ENCODE results near the gene MAVS.

Gene MAVS

DNA sequence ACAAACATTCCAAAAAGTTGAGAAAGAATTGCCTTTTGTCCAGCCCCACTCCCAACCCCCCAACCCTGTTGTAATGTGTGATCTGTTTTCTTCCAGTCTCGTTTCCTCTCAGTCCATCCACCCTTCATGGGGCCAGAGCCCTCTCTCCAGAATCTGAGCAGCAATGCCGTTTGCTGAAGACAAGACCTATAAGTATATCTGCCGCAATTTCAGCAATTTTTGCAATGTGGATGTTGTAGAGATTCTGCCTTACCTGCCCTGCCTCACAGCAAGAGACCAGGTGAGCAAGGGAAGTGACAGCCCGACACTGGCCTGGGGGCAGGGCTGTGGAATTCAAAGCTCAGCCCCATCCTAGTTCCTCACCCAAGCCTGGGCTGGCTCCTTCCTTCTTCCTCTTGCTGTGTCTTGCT, 7.8 kb downstream of the MAVS start:
- H3K27me3 Mint-ChIP-seq (ENCODE audit: low read depth): no peaks in the 10 kb centered on the region
- peaks cover 17% of the 10 kb centered on the region for H3K4me1 Mint-ChIP-seq (ENCODE audit: low read depth)
- H3K4me3 Mint-ChIP-seq: no peak overlapping the region
- H3K36me3 Mint-ChIP-seq (ENCODE audit: low read depth): peaks cover 18% of the 10 kb centered on the region
- H3K9me3 Mint-ChIP-seq: no peaks in the 10 kb centered on the region
- no peak overlapping the region for H3K27ac Mint-ChIP-seq

DNA sequence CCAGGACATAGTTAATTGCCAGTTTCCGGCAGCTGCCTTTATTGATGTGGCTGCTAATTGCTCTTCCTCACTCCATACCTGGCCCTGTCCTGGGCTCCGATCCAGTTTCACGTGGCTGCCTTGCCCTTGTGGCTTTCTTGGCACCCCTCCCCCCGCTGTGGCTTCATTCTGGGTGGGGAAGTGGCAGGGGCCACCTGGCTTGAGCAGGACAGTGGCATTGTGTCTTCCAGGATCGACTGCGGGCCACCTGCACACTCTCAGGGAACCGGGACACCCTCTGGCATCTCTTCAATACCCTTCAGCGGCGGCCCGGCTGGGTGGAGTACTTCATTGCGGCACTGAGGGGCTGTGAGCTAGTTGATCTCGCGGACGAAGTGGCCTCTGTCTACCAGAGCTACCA, 10.8 kb downstream of the MAVS start:
- no peak overlapping the region for H3K27ac Mint-ChIP-seq
- H3K4me3 Mint-ChIP-seq: no peak overlapping the region
- H3K27me3 Mint-ChIP-seq (ENCODE audit: low read depth): no peaks in the 10 kb centered on the region
- H3K4me1 Mint-ChIP-seq (ENCODE audit: low read depth): peaks cover 15% of the 10 kb centered on the region
- peaks cover 1% of the 10 kb centered on the region for H3K9me3 Mint-ChIP-seq
- peaks cover 33% of the 10 kb centered on the region for H3K36me3 Mint-ChIP-seq (ENCODE audit: low read depth)

- H3K27me3 Mint-ChIP-seq (ENCODE audit: low read depth): no peaks in the 10 kb centered on the region
- H3K9me3 Mint-ChIP-seq: peaks cover 4% of the 10 kb centered on the region
- peaks cover 46% of the 10 kb centered on the region for H3K36me3 Mint-ChIP-seq (ENCODE audit: low read depth)
- H3K27ac Mint-ChIP-seq: no peak overlapping the region
- H3K4me3 Mint-ChIP-seq: no peak overlapping the region
- peaks cover 15% of the 10 kb centered on the region for H3K4me1 Mint-ChIP-seq (ENCODE audit: low read depth)
Measured at GRCh38 chr20:3858689-3859088, 12.1 kb downstream of the MAVS start.

DNA sequence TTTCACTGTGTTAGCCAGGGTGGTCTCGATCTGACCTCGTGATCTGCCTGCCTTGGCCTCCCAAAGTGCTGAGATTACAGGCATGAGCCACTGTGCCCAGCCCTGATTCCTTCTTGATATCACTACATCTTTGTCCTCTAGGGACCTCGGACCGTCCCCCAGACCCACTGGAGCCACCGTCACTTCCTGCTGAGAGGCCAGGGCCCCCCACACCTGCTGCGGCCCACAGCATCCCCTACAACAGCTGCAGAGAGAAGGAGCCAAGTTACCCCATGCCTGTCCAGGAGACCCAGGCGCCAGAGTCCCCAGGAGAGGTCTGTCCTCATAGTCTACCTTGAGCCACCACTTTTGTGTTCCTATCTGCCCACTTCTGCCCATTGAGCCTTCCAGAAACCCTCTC, 14.6 kb downstream of the MAVS start:
- Mint-ChIP-seq H3K36me3 (ENCODE audit: low read depth) (peaks cover 53% of the 10 kb centered on the region), H3K4me1 (ENCODE audit: low read depth) (peaks cover 6% of the 10 kb centered on the region), H3K27ac (no peak overlapping the region), H3K27me3 (ENCODE audit: low read depth) (no peaks in the 10 kb centered on the region), H3K4me3 (no peak overlapping the region), H3K9me3 (peaks cover 4% of the 10 kb centered on the region)

GRCh38 chr20:3862333-3862732, 15.7 kb downstream of the MAVS start:
- H3K36me3 Mint-ChIP-seq (ENCODE audit: low read depth): peaks cover 50% of the 10 kb centered on the region
- no peaks in the 10 kb centered on the region for H3K27me3 Mint-ChIP-seq (ENCODE audit: low read depth)
- H3K27ac Mint-ChIP-seq: no peak overlapping the region
- H3K4me3 Mint-ChIP-seq: no peak overlapping the region
- H3K4me1 Mint-ChIP-seq (ENCODE audit: low read depth): peaks cover 5% of the 10 kb centered on the region
- H3K9me3 Mint-ChIP-seq: peaks cover 4% of the 10 kb centered on the region

DNA sequence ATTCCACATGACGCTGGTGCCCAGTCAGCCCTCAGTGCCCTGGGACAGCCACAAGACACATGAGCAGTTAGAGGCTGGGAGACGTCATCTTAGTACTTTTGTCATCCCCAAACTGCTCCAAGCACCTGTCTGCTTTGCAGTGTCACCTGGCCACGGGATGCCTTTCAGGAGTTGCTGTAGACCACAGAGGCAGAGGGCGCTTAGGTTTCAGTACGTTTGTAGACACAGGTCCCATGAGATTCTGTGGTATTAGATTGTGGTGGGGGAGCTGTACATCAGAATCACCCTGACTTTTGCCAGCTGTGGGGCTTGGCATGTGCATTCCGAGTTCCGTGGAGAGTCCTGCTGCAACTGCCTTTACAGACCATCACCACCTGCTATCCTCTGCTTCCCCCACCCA, 16.7 kb downstream of the MAVS start:
- H3K27ac Mint-ChIP-seq: no peak overlapping the region
- H3K4me1 Mint-ChIP-seq (ENCODE audit: low read depth): peaks cover 1% of the 10 kb centered on the region
- H3K4me3 Mint-ChIP-seq: no peak overlapping the region
- H3K9me3 Mint-ChIP-seq: peaks cover 4% of the 10 kb centered on the region
- no peaks in the 10 kb centered on the region for H3K27me3 Mint-ChIP-seq (ENCODE audit: low read depth)
- H3K36me3 Mint-ChIP-seq (ENCODE audit: low read depth): peaks cover 48% of the 10 kb centered on the region

- H3K9me3 Mint-ChIP-seq: peaks cover 4% of the 10 kb centered on the region
- H3K27me3 Mint-ChIP-seq (ENCODE audit: low read depth): no peaks in the 10 kb centered on the region
- H3K27ac Mint-ChIP-seq: no peak overlapping the region
- H3K4me3 Mint-ChIP-seq: no peak overlapping the region
- H3K4me1 Mint-ChIP-seq (ENCODE audit: low read depth): peaks cover 1% of the 10 kb centered on the region
- peaks cover 46% of the 10 kb centered on the region for H3K36me3 Mint-ChIP-seq (ENCODE audit: low read depth)
Measured at GRCh38 chr20:3864518-3864917, 17.9 kb downstream of the MAVS start.

DNA sequence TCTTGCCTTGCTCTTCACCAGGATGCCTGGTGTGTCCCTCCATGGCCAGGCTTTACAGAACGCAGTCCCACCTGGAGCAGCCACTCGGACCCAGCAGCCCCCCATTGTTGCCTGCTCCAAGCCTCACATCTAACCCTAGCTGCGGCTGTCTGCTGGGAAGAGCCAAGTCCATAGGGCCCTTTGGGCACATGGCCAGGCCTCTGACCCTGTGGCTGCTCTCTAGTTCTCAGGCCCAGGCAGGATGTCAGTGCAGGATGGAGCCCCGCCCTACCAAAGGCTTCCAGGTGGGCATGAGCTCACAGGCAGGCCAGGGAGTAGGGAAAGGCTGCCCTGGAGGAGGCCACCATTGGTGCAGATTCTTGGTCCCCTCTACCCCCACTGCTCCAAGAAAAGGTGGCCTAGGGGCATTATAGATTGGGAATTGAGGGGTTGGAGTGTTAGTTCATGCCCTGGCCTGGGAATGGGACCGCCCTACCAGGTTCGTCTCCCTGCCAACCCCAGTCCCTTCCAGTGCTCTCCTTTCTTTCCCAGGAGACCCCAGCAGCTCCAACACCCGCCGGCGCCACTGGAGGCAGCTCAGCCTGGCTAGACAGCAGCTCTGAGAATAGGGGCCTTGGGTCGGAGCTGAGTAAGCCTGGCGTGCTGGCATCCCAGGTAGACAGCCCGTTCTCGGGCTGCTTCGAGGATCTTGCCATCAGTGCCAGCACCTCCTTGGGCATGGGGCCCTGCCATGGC, 18.7 kb downstream of the MAVS start:
- Mint-ChIP-seq H3K4me3 (no peak overlapping the region), H3K36me3 (ENCODE audit: low read depth) (peaks cover 46% of the 10 kb centered on the region), H3K27me3 (ENCODE audit: low read depth) (no peaks in the 10 kb centered on the region), H3K4me1 (ENCODE audit: low read depth) (peaks cover 1% of the 10 kb centered on the region), H3K9me3 (peaks cover 4% of the 10 kb centered on the region), H3K27ac (no peak overlapping the region)

DNA sequence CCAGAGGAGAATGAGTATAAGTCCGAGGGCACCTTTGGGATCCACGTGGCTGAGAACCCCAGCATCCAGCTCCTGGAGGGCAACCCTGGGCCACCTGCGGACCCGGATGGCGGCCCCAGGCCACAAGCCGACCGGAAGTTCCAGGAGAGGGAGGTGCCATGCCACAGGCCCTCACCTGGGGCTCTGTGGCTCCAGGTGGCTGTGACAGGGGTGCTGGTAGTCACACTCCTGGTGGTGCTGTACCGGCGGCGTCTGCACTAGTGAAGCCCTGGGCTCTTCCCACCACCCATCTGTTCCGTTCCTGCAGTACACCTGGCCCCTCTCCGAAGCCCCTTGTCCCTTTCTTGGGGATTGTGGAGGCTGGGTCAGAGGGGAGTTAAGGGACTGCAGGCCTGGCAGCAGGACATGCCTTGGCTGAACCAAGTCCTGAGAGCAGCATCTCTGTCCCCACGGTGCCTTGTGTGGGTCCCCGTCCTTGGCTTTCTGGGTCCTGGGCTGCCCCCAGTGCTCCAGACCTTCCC, 19.3 kb downstream of the MAVS start:
- no peak overlapping the region for H3K27ac Mint-ChIP-seq
- H3K27me3 Mint-ChIP-seq (ENCODE audit: low read depth): no peaks in the 10 kb centered on the region
- H3K4me1 Mint-ChIP-seq (ENCODE audit: low read depth): peaks cover 1% of the 10 kb centered on the region
- peaks cover 48% of the 10 kb centered on the region for H3K36me3 Mint-ChIP-seq (ENCODE audit: low read depth)
- peaks cover 4% of the 10 kb centered on the region for H3K9me3 Mint-ChIP-seq
- H3K4me3 Mint-ChIP-seq: no peak overlapping the region

- Mint-ChIP-seq H3K27ac (no peak overlapping the region), H3K4me3 (no peak overlapping the region), H3K36me3 (ENCODE audit: low read depth) (peaks cover 45% of the 10 kb centered on the region)
Measured at GRCh38 chr20:3866464-3866863, 19.8 kb downstream of the MAVS start.

DNA sequence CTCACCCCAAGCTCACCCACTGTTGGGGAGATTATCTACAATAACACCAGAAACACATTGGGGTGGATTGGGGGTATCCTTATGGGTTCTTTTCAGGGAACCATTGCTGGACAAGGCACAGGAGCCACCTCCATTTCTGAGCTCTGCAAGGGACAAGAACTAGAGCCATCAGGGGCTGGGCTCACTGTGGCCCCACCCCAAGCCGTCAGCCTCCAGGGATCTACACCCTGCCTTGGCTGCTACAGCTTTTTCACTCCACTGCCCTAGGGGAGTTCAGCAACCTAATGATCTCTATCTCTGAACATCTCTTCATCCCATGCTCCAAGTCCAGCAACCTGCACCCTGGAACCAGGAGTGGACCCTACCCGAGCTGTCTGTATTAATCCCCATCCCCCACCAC, 21.2 kb downstream of the MAVS start:
- Mint-ChIP-seq H3K36me3 (ENCODE audit: low read depth) (peaks cover 34% of the 10 kb centered on the region), H3K4me3 (no peak overlapping the region), H3K9me3 (no peaks in the 10 kb centered on the region), H3K27ac (no peak overlapping the region), H3K27me3 (ENCODE audit: low read depth) (no peaks in the 10 kb centered on the region), H3K4me1 (ENCODE audit: low read depth) (peaks cover 1% of the 10 kb centered on the region)

More at GRCh38 chr20:3866464-3866863, 19.8 kb downstream of the MAVS start:
- peaks cover 4% of the 10 kb centered on the region for H3K9me3 Mint-ChIP-seq
- no peaks in the 10 kb centered on the region for H3K27me3 Mint-ChIP-seq (ENCODE audit: low read depth)
- peaks cover 1% of the 10 kb centered on the region for H3K4me1 Mint-ChIP-seq (ENCODE audit: low read depth)

DNA sequence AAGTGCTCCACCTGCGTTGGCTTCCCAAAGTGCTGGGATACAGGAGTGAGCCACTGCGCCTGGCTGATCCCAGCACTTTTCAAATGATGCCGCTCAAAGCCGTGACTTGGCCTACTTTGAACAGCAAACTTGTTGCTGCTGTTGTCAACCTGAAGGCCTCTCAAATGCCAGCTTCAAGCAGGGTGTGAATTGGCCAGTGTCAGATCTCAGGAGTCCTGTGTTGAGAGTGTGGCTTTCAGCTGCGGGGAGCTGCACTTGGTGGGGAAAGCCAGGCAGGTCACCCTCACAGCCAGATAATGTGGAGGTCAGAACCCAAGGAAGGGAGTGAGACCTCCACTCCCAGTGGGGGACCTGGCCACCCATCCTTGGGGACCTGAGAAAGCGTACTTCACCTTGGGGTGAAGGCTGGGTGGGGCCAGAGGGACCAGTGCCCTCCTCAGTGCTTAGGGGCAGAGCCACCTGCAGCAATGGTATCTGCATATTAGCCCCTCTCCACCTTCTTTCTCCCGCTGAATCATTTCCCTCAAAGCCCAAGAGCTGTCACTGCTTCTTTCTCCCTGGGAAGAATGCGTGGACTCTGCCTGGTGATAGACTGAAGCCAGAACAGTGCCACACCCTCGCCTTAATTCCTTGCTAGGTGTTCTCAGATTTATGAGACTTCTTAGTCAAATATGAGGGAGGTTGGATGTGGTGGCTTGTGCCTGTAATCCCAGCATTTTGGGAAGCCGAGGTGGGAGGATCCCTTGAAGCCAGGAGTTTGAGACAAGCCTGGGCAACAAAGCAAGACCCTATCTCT, 23.4 kb downstream of the MAVS start:
- Mint-ChIP-seq H3K36me3 (ENCODE audit: low read depth) (peaks cover 34% of the 10 kb centered on the region), H3K27ac (no peak overlapping the region), H3K4me1 (ENCODE audit: low read depth) (peaks cover 5% of the 10 kb centered on the region), H3K9me3 (no peaks in the 10 kb centered on the region), H3K4me3 (no peak overlapping the region), H3K27me3 (ENCODE audit: low read depth) (no peaks in the 10 kb centered on the region)

- Mint-ChIP-seq H3K27me3 (ENCODE audit: low read depth) (no peaks in the 10 kb centered on the region), H3K4me3 (no peak overlapping the region), H3K36me3 (ENCODE audit: low read depth) (peaks cover 34% of the 10 kb centered on the region), H3K9me3 (no peaks in the 10 kb centered on the region), H3K27ac (no peak overlapping the region), H3K4me1 (ENCODE audit: low read depth) (peaks cover 4% of the 10 kb centered on the region)
Measured at GRCh38 chr20:3871550-3872265, 25.1 kb downstream of the MAVS start.

DNA sequence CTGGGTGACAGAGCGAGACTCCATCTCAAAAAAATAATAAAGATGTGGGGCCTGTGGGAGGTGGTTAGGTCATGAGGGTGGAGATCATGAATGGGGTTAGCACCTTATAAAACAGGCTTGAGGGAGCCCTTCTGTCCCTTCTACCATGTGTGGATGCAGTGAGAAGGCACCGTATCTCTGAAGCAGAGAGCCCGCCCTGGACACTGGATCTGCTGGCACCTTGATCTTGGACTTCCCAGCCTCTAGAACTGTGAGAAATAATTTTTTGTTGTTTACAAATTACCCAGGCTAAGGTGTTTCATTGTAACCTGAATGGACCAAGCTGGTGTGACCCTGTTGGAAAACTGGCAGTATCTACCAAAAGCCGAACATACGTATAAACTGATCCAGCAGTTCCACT, 26.9 kb downstream of the MAVS start:
- peaks cover 4% of the 10 kb centered on the region for H3K4me1 Mint-ChIP-seq (ENCODE audit: low read depth)
- H3K9me3 Mint-ChIP-seq: no peaks in the 10 kb centered on the region
- peaks cover 29% of the 10 kb centered on the region for H3K36me3 Mint-ChIP-seq (ENCODE audit: low read depth)
- H3K4me3 Mint-ChIP-seq: no peak overlapping the region
- no peaks in the 10 kb centered on the region for H3K27me3 Mint-ChIP-seq (ENCODE audit: low read depth)
- no peak overlapping the region for H3K27ac Mint-ChIP-seq
